WERI-Rb-1 (cell line): Measurements from ENCODE around the gene NKX1-1.

Source experiments
- DNase-seq: peaks from one replicate; pipeline ENCODE4 v3.0.0-alpha.2; 2020
- H3K27ac ChIP-seq: fragments of 250-450 bp; sonication (Bioruptor Pico); 2 replicates; pipeline ENCODE4 v1.5.1; 2020; ENCODE audit warnings: mild to moderate bottlenecking, moderate library complexity
- H3K27me3 ChIP-seq: fragments of 250-450 bp; sonication (Bioruptor Pico); 2 replicates; pipeline ENCODE4 v1.5.1; 2021; ENCODE audit warnings: mild to moderate bottlenecking, low read depth, moderate library complexity; ENCODE audit not compliant: insufficient read depth, severe bottlenecking
- H3K36me3 ChIP-seq: fragments of 250-450 bp; sonication (Bioruptor Pico); 2 replicates; pipeline ENCODE4 v1.5.1; 2020; ENCODE audit warnings: mild to moderate bottlenecking, moderate library complexity
- H3K4me3 ChIP-seq: 2 replicates; pipeline ENCODE4 v1.5.1; 2011; ENCODE audit warnings: low read depth, mild to moderate bottlenecking, control low read depth, low read length
- H3K9me3 ChIP-seq: fragments of 250-450 bp; sonication (Bioruptor Pico); 2 replicates; pipeline ENCODE4 v1.5.1; 2021; ENCODE audit warnings: mild to moderate bottlenecking, moderate library complexity; ENCODE audit not compliant: severe bottlenecking
- CTCF ChIP-seq: IDR thresholded peaks from 2 replicates; pipeline ENCODE4 v1.5.1; 2011; ENCODE audit warnings: low read depth, mild to moderate bottlenecking, control low read depth, inconsistent platforms, low read length

The NKX1-1 gene

GRCh38 chr4:1418494-1419285 is 12.4 kb upstream of the NKX1-1 start:
- no peak for DNase-seq
- no peaks in the 10 kb centered on the region for H3K27me3 ChIP-seq
- no peak for TF ChIP-seq CTCF

GRCh38 chr4:1417522-1418390 is 11.5 kb upstream of the NKX1-1 start:
- DNase-seq, result peak; percentile 14
- H3K27ac ChIP-seq, result no peak overlapping the region
- no peaks in the 10 kb centered on the region for H3K27me3 ChIP-seq
- no peaks in the 10 kb centered on the region for H3K9me3 ChIP-seq
- H3K4me3 ChIP-seq, result no peak overlapping the region
- no peaks in the 10 kb centered on the region for H3K36me3 ChIP-seq
- peak; percentile 31; the same call in 1 of the 2 replicates for TF ChIP-seq CTCF

More at GRCh38 chr4:1418494-1419285, 12.4 kb upstream of the NKX1-1 start:
- H3K36me3 ChIP-seq, result no peaks in the 10 kb centered on the region
- no peak overlapping the region for H3K27ac ChIP-seq
- H3K9me3 ChIP-seq, result no peaks in the 10 kb centered on the region
- no peak overlapping the region for H3K4me3 ChIP-seq

GRCh38 chr4:1416948-1417260 is 10.7 kb upstream of the NKX1-1 start:
- DNase-seq, result no peak
- TF ChIP-seq CTCF, result no peak
- Histone ChIP-seq H3K27ac (no peak overlapping the region), H3K4me3 (no peak overlapping the region), H3K9me3 (no peaks in the 10 kb centered on the region), H3K27me3 (no peaks in the 10 kb centered on the region), H3K36me3 (no peaks in the 10 kb centered on the region)

DNA sequence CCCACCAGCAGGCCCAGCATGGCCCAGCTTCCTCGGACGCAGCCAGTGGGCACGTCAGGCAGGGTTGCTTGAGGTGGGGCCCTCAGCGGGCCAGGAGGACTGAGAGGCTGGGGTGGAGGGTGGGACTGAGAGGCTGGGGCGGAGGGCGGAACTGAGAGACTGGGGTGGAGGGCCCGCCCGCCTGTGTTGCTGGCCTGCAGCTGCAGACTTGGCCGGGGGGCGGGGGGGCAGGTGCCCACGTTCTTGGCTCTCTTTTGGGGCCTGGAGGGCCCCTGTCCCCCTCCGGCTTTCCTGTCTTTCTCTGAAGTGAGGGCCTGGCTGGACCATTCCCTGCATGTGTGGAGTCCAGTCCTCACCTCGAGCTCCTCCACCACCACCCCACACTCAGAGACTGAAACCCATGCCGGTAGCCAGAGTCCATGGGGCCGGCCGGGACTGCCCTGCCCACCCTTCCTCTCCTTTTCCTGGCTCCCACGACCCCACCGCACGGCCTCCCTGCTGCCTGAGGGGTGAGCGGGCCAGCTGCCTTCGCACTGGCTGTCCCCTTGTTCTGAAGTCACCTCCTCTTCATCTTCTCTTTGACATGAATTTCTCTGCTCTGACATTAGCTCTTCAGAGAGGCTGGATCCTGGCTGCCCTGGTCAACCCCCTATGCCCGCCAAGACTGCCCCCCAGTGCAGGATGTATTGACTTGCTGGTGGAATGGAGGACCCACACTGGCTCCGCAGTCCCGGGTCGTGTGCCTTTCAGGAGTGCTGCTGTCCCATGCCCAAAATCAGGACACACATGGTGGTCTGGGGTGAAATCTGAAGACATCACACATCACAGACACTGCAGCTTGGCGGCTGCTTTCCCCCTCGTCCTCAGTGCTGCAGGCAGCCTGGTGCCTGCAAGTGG is 10.1 kb upstream of the NKX1-1 start:
- DNase-seq, result peak; percentile 8
- H3K9me3 ChIP-seq, result no peaks in the 10 kb centered on the region
- no peak overlapping the region for H3K27ac ChIP-seq
- no peaks in the 10 kb centered on the region for H3K27me3 ChIP-seq
- no peak overlapping the region for H3K4me3 ChIP-seq
- no peaks in the 10 kb centered on the region for H3K36me3 ChIP-seq
- TF ChIP-seq CTCF, result no peak

GRCh38 chr4:1415681-1415981 is 9.4 kb upstream of the NKX1-1 start:
- no peaks in the 10 kb centered on the region for H3K9me3 ChIP-seq
- H3K4me3 ChIP-seq, result no peak overlapping the region
- no peak overlapping the region for H3K27ac ChIP-seq
- no peaks in the 10 kb centered on the region for H3K36me3 ChIP-seq
- no peak for TF ChIP-seq CTCF
- DNase-seq, result no peak
- H3K27me3 ChIP-seq, result no peaks in the 10 kb centered on the region
